Right lobe of liver (tissue), 4 donors: ENCODE results near the gene PEAK1.

ENCODE experiments used
- POLR2A ChIP-seq: fragments of 450-650 bp; IDR thresholded peaks from one replicate; pipeline ENCODE4 v1.6.1; 2017; ENCODE audit warnings: antibody characterized with exemption, mild to moderate bottlenecking
- TF ChIP-seq, protein P1 (sequence below), 4 donors: fragments of 200-600 bp in 3 of 4; fragments of 450-650 bp in 1 of 4; IDR thresholded peaks; one replicate each; pipeline versions ENCODE4 v1.5.1 to v1.8.0; 2016 to 2022; ENCODE audit warnings: antibody characterized with exemption in 4 of 4, mild to moderate bottlenecking in 2 of 4
- donor health status: DM: no; HTN: no; CAD: no.
- donor health status: DM: no; HTN: no; CAD: no.
- donor health status: DM: no; HTN: yes; CAD: no.

DNA sequence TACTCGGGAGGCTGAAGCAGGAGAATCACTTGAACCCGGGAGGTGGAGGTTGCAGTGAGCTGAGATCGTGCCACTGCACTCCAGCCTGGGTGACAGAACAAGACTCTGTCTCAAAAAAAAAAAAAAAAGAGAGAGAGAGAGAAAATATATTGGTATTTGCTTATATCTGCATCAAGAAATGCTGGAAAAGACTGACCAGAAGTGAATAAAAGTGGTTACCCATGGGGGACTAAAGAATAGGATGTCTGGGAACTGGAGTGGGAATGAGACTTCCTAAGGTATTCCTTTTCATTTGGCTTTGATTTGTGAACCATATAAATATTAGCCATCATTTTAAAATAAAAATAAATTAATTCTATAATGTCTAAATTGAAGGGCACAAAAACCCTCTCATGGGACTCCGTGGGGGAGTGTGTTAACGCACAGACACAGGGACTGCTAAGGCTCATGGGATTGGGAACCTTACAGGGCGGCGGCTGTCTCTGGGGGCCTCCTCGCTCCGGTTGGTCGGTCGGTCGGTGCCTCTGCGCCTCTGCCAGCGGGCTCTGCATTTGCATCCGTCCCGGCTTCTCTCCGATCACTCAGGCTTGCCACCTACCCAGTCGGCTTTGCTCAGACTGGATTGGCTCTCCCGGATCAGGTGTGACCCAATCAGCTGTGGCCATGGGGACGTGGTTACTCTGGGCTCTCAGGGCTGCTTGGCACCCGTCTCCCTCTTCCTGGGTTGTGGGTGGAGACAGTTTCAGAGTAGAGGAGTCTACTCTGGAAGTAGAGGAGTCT is 336.3 kb downstream of the PEAK1 start:
- TF ChIP-seq, protein P1, sequence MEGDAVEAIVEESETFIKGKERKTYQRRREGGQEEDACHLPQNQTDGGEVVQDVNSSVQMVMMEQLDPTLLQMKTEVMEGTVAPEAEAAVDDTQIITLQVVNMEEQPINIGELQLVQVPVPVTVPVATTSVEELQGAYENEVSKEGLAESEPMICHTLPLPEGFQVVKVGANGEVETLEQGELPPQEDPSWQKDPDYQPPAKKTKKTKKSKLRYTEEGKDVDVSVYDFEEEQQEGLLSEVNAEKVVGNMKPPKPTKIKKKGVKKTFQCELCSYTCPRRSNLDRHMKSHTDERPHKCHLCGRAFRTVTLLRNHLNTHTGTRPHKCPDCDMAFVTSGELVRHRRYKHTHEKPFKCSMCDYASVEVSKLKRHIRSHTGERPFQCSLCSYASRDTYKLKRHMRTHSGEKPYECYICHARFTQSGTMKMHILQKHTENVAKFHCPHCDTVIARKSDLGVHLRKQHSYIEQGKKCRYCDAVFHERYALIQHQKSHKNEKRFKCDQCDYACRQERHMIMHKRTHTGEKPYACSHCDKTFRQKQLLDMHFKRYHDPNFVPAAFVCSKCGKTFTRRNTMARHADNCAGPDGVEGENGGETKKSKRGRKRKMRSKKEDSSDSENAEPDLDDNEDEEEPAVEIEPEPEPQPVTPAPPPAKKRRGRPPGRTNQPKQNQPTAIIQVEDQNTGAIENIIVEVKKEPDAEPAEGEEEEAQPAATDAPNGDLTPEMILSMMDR (IDR thresholded peaks at IDR 0.05) = no peak
- no peak for TF ChIP-seq POLR2A
